Measurements from ENCODE around the gene OGT.

GRCh38 chrX:71510161-71510560 lies 22.7 kb upstream of the OGT start:
- TF ChIP-seq CTCF (IDR thresholded peaks at IDR 0.05) (no peak), ZFX (IDR thresholded peaks at IDR 0.05; ENCODE audit: borderline replicate concordance) (no peak)
